HUDEP-2 (cell line): ENCODE data around the gene OR14C36.
"Not testable (repeated sequence)": the region's sequence is repeated elsewhere in the genome, so short reads cannot be mapped to it uniquely, and the experiment has no call there.

Experiments
- DNase-seq, 76 experiments: peaks; one replicate each; lab custom pipeline; 2025; ENCODE audit not compliant: unreplicated experiment in 76 of 76; lab: John Stamatoyannopoulos, UW

OR14C36 gene, protein sequence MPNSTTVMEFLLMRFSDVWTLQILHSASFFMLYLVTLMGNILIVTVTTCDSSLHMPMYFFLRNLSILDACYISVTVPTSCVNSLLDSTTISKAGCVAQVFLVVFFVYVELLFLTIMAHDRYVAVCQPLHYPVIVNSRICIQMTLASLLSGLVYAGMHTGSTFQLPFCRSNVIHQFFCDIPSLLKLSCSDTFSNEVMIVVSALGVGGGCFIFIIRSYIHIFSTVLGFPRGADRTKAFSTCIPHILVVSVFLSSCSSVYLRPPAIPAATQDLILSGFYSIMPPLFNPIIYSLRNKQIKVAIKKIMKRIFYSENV

GRCh38 chr1:248348475-248348874 lies at the start of gene OR14C36:
TSS of gene OR14C36 (plus strand) at chr1:248348775. CDS start at chr1:248348775, 0 bp downstream.
- no peak for DNase-seq

DNA sequence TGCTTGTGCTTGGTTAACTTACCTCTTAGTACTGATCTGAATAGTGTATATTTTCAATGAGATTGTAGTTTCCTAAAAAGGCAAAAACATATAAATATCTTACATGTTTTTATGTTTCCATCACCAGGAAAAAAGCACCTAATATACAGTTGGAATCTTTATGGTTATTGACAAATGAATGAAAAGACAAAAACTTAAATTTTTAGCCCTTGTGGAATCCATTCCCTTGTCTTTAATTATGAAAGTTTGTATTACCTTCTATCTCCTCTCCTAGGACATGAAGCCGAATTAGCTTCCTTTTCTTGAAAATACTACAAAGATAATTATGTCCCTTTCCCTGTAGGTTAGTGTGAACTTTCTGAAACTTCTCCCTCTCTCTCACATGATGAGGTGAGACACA lies 45.3 kb upstream of the OR14C36 start, which contains the start of gene OR2T12:
Gene OR2T12 (minus strand): TSS at position 101 of the 400 bp plus-strand sequence. CDS start 7,846 bp downstream, outside the sequence.
- no peak for DNase-seq

DNA sequence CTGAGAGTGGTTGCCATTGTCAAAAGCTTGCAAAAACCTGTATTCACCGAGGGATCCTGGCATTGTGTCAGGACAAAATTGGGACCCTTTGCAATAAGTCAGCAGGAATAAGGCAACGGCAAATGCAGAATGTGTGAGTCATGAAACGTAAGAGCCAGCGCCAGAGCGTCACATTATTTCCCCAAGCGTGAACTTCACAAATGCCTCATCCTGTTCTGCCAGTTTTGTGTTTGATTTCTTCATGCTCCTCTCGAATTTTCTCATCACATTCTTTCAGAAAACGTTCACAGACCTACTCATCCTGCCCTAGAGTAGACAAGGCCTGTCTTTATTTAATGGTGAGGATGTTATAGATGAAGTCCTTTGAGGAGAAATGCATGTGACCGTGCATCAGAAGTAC lies 42.9 kb upstream of the OR14C36 start:
- DNase-seq = not testable (repeated sequence)

- DNase-seq = no peak
These were observed 42.5 kb upstream of the OR14C36 start for GRCh38 chr1:248306103-248306502.

- not testable (repeated sequence) for DNase-seq
These were observed 41.8 kb upstream of the OR14C36 start for GRCh38 chr1:248306740-248307139.

DNA sequence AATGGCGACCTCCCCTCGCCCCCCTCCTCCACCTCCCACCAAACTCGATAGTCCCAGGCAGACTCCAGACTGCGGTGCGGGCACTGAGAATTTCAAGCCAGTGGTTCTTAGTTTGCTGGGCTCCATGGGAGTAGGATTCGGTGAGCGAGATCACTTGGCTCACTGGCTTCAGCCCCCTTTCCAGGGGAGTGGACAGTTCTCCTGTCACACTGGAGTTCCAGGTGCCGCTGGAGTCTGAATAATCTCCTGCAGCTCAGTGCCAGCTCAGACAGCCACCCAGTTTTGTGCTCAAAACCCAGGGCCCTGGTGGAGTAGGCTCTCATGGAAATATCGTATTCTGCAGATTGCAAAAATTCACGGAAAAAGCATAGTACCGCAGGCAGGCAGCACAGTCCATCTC lies 31.8 kb upstream of the OR14C36 start:
- no peak for DNase-seq

- no peak for DNase-seq
These were observed 24.1 kb upstream of the OR14C36 start, which contains the start of gene OR2M7 for GRCh38 chr1:248324468-248324867. TSS of gene OR2M7 (minus strand) at chr1:248324568. CDS start at chr1:248324568, 0 bp downstream.

- DNase-seq = no peak
These were observed 5.1 kb upstream of the OR14C36 start for GRCh38 chr1:248343451-248343850.

- DNase-seq = no peak
These were observed 10.8 kb downstream of the OR14C36 start for GRCh38 chr1:248359415-248359814.

DNA sequence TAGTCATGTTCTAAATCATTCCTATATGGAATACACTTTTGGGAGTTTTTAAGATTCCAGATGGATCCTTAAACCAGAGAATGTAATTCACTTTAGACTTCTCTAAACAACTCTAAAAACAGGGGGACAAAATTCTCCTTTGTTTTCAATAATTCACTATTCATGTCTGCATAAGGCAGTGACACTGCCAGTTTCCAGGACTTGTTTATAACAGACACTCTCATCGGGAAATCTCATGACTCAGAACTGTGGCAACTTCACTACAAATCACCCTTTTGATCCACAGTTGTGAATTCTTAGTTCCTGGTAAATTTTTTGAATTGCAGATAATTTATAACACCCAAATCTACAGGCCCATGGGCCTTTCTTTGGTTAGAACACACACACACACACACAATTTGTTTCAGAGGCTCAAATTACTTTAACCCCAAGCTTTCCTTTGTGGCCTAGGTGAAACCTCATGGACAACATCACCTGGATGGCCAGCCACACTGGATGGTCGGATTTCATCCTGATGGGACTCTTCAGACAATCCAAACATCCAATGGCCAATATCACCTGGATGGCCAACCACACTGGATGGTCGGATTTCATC lies 12.6 kb downstream of the OR14C36 start, which contains the start of gene OR2T4:
Gene OR2T4 (plus strand): TSS at position 545 of the 595 bp plus-strand sequence. CDS start 0 bp downstream, at position 545.
- no peak for DNase-seq

DNA sequence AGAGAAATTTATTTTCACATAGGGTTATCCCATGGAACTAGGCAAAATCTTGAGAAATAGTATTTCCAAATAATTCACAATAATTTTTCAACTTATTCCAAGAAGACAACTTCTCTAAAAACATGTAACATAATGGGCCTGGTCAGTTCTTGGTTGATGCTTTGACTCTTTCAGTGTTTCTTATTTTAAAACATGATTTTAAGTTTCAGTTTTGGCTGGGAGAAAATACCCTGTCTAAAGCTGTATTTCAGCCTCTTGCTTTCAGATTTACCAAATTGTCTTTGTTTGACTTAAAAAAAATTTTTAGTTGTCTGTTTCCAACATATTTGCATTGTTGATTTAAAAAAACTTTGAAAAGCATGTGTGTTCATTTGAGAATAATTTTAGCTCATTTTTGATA lies 18.0 kb downstream of the OR14C36 start:
- DNase-seq = no peak

GRCh38 chr1:248372394-248372793 lies 23.8 kb downstream of the OR14C36 start:
- DNase-seq = no peak

DNA sequence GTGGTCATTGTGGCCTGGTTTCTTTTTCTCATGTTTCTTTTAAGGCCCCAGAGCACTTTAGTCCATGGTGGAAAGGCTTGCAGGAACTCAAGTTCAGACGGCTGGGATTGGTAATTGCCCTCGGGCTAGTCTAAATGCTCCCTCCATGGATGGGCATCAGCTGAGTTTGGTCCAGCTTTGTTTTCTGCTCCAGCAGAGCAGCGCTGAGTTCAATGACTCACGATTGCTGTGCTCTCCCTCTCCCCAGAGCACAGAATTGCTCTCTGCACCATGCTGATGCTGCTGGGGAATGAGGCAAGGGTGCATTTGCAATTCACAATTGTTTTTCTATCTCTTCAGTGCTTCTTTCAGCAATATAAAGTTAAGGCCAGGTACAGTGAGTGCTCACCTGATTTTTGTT lies 25.2 kb downstream of the OR14C36 start:
- DNase-seq = no peak

GRCh38 chr1:248375446-248375845 lies 26.9 kb downstream of the OR14C36 start, which contains the start of gene OR2T6:
TSS of gene OR2T6 (plus strand) at chr1:248375746. CDS start at chr1:248387609, 11,863 bp downstream.
- DNase-seq = no peak

DNA sequence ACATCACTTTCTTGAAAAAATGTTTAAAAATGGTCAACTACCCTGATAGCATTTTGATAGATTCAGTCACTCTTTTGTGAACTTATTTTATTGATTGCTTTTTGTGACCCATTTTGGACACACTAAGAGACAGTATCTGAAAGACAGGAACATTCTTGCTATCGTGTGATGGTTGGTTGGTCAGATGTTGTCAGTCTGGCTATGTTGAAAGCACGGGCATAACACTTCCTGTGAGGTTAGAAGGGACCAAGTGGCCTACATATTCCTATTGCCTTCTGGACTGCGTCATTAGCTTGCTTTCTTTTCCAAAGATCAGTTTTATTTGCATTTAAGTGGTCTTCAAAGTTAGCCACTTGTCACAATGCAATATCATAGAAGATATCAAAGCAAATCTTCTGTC lies 28.3 kb downstream of the OR14C36 start:
- DNase-seq = no peak

DNA sequence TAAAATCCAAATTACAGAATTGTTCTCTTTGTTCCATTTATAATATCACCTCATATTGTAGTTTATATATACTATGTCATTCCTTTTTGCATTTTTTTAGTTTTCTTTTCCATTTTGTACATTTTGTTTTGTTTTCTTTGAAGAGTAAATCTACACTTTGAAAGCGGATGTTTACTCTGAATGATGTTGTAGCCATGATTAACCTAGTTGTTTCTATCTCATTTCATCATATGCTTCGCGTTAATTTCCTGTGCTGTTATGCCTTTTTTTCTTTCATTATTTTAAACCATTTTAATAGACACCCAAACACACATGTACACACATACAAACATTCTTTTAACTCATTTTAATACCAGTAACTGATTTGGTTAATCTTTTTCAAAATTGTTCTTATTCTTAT lies 32.3 kb downstream of the OR14C36 start:
- no peak for DNase-seq

GRCh38 chr1:248388426-248388825 lies 39.9 kb downstream of the OR14C36 start:
- DNase-seq = no peak

DNA sequence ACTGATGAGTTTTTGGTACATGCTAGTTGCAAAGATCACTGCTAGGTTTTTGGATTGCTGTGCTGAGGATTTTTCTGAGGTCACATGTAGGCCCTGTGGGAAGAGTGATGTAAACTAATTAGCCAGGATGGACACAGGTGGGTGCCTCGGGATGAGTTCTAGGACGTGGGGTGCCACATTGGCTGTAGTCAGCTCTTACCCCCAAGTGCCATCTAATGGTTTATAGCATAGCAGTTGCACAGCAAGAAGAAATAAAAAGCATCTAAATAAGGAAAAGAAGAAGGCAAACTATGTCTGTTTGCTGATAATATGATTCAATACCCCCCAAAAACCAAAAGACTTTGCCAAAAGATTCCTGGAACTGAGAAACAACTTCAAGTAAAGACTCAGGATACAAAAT lies 44.5 kb downstream of the OR14C36 start:
- no peak for DNase-seq
